Measurements from ENCODE around the gene CEP43.

Gene CEP43

DNA sequence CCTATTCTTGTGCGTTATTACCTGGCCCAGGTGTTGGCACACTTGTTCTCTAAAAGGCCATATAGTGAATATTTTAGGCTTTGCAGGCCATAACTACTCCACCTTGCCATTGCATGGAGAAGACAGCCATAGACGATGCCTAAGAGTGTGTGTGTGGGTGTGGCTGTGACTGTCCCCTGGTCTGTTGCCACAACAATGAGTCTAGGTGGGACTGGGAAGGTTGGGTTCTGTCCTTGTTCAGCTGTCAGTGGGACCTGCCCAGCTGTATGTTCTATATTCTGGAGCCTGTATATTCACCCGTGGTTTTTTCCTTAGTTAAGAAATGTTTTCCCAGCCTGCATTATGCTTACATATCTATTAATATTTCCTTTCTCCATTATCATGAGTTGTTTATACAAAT, 38.6 kb downstream of the CEP43 start:
- Histone ChIP-seq H3K27ac (ENCODE audit: low read depth, low read length) (no peak overlapping the region), H3K36me3 (ENCODE audit: control insufficient read depth in 5 of 5, insufficient read depth in 5 of 5, low read length in 5 of 5) (peaks cover 25 to 50% (median 36%) of the 10 kb centered on the region in 5 donors), H3K9me3 (ENCODE audit: control insufficient read depth in 5 of 5, low read length in 5 of 5) (peaks cover 0 to 2% (median 0%) of the 10 kb centered on the region in 5 donors), H3K4me3 (ENCODE audit: low read depth in 1 of 5, low read length in 5 of 5) (no peak overlapping the region), H3K27me3 (ENCODE audit: control insufficient read depth in 5 of 5, insufficient read depth in 4 of 5, low read length in 5 of 5) (no peaks in the 10 kb centered on the region), H3K4me1 (ENCODE audit: control insufficient read depth in 5 of 5, insufficient read depth in 5 of 5, low read length in 5 of 5) (no peaks in the 10 kb centered on the region), H3K9ac (ENCODE audit: low read length in 5 of 5) (no peak overlapping the region)

- Histone ChIP-seq H3K27me3 (ENCODE audit: control insufficient read depth in 5 of 5, insufficient read depth in 4 of 5, low read length in 5 of 5) (no peaks in the 10 kb centered on the region), H3K9me3 (ENCODE audit: control insufficient read depth in 5 of 5, low read length in 5 of 5) (no peaks in the 10 kb centered on the region), H3K36me3 (ENCODE audit: control insufficient read depth in 5 of 5, insufficient read depth in 5 of 5, low read length in 5 of 5) (peaks cover 3 to 17% (median 11%) of the 10 kb centered on the region in 5 donors), H3K4me3 (ENCODE audit: low read depth in 1 of 5, low read length in 5 of 5) (no peak overlapping the region), H3K9ac (ENCODE audit: low read length in 5 of 5) (no peak overlapping the region), H3K27ac (ENCODE audit: low read depth, low read length) (no peak overlapping the region), H3K4me1 (ENCODE audit: control insufficient read depth in 5 of 5, insufficient read depth in 5 of 5, low read length in 5 of 5) (peaks cover 0 to 5% (median 0%) of the 10 kb centered on the region in 5 donors)
These were observed 45.5 kb downstream of the CEP43 start for GRCh38 chr6:167044696-167045095.

DNA sequence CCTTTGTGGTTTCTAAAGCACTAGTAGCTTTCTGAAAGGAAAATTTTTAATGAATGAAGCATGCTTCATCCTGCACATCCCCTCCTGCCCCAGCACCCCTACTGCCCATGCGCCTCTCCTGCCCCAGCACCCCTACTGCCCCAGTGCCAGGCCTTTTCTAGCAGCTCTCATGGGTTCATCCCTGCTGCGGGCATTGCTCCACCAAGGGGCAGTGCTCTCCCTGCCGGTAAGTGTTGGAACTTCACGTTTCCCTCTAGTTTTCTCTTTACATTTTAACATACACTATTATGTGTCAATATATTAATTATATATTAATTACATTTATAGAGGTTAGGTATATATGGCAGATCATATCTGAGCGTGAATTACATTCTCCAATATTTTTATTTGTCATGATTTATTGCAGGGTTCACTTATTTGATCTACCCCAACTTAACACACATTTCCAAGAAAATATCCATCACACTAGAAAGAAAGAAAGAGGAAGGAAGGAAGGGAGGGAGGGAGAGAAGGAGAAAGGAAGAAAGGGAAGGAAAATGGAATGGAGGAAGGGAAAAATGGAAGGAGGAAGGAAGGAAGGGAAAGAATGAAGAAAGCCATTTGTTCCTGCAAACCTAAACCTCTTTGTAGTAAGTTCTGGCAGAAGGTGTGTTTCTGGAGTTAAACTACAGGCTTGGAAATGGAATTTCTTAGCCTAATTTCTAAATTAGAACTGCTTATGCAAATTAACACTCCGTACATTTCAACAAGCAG, 46.8 kb downstream of the CEP43 start:
- no peaks in the 10 kb centered on the region for H3K27me3 ChIP-seq (ENCODE audit: control insufficient read depth in 5 of 5, insufficient read depth in 4 of 5, low read length in 5 of 5)
- no peaks in the 10 kb centered on the region for H3K9me3 ChIP-seq (ENCODE audit: control insufficient read depth in 5 of 5, low read length in 5 of 5)
- peaks cover 0 to 5% (median 0%) of the 10 kb centered on the region in 5 donors for H3K4me1 ChIP-seq (ENCODE audit: control insufficient read depth in 5 of 5, insufficient read depth in 5 of 5, low read length in 5 of 5)
- H3K36me3 ChIP-seq (ENCODE audit: control insufficient read depth in 5 of 5, insufficient read depth in 5 of 5, low read length in 5 of 5), result peaks cover 0 to 10% (median 6%) of the 10 kb centered on the region in 5 donors
- H3K27ac ChIP-seq (ENCODE audit: low read depth, low read length), result no peak overlapping the region
- H3K4me3 ChIP-seq (ENCODE audit: low read depth in 1 of 5, low read length in 5 of 5), result no peak overlapping the region
- no peak overlapping the region for H3K9ac ChIP-seq (ENCODE audit: low read length in 5 of 5)

GRCh38 chr6:167046861-167047495, 47.8 kb downstream of the CEP43 start:
- H3K4me1 ChIP-seq (ENCODE audit: control insufficient read depth in 5 of 5, insufficient read depth in 5 of 5, low read length in 5 of 5), result peaks cover 0 to 5% (median 0%) of the 10 kb centered on the region in 5 donors
- no peaks in the 10 kb centered on the region for H3K27me3 ChIP-seq (ENCODE audit: control insufficient read depth in 5 of 5, insufficient read depth in 4 of 5, low read length in 5 of 5)
- H3K4me3 ChIP-seq (ENCODE audit: low read depth in 1 of 5, low read length in 5 of 5), result no peak overlapping the region
- peaks cover 0 to 8% (median 3%) of the 10 kb centered on the region in 5 donors for H3K36me3 ChIP-seq (ENCODE audit: control insufficient read depth in 5 of 5, insufficient read depth in 5 of 5, low read length in 5 of 5)
- H3K9ac ChIP-seq (ENCODE audit: low read length in 5 of 5), result peak overlapping the region in 1 of 5 donors; percentile 20
- no peak overlapping the region for H3K27ac ChIP-seq (ENCODE audit: low read depth, low read length)
- H3K9me3 ChIP-seq (ENCODE audit: control insufficient read depth in 5 of 5, low read length in 5 of 5), result no peaks in the 10 kb centered on the region

DNA sequence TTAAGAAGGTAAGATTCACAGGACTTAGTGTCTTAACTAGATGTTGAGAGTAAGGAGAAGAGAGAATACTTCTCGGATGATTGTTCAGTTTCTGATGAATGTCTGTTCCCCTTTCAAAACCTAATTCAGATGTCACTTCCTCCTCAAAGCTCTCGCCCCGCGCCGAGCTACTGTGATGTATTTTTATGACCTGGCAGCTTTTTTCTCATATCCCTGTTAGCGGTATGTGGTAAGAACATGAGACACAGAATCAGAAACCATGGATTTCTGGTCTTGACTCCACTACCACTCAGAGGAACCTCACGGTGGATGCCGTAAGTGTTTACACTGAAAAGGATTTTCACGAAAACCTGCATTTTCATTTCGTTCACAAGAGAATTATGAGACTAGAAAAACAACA, 48.4 kb downstream of the CEP43 start:
- H3K4me1 ChIP-seq (ENCODE audit: control insufficient read depth in 5 of 5, insufficient read depth in 5 of 5, low read length in 5 of 5), result peaks cover 0 to 5% (median 0%) of the 10 kb centered on the region in 5 donors
- H3K27me3 ChIP-seq (ENCODE audit: control insufficient read depth in 5 of 5, insufficient read depth in 4 of 5, low read length in 5 of 5), result no peaks in the 10 kb centered on the region
- peaks cover 0 to 6% (median 0%) of the 10 kb centered on the region in 5 donors for H3K36me3 ChIP-seq (ENCODE audit: control insufficient read depth in 5 of 5, insufficient read depth in 5 of 5, low read length in 5 of 5)
- no peak overlapping the region for H3K4me3 ChIP-seq (ENCODE audit: low read depth in 1 of 5, low read length in 5 of 5)
- no peaks in the 10 kb centered on the region for H3K9me3 ChIP-seq (ENCODE audit: control insufficient read depth in 5 of 5, low read length in 5 of 5)
- no peak overlapping the region for H3K27ac ChIP-seq (ENCODE audit: low read depth, low read length)
- no peak overlapping the region for H3K9ac ChIP-seq (ENCODE audit: low read length in 5 of 5)

Measured in subcutaneous abdominal adipose tissue (tissue), 5 donors.